SU-DHL-6 (cell line): Measurements from ENCODE around the gene GALNT6.

ENCODE experiments used
- EZH2phosphoT487 ChIP-seq: fragments of 200-600 bp; sonication (generic), shearing (Covaris generic); conservative IDR thresholded peaks from 2 replicates; pipeline ENCODE4 v1.6.1; 2018; ENCODE audit warnings: mild to moderate bottlenecking, antibody characterized with exemption, low read length, moderate library complexity, mixed read lengths
- TF ChIP-seq, protein P1 (sequence below): fragments of 200-600 bp; sonication (generic); IDR thresholded peaks from one replicate; pipeline ENCODE4 v1.5.1; 2017; ENCODE audit warnings: antibody characterized with exemption, mild to moderate bottlenecking, low read length, moderate library complexity; ENCODE audit not compliant: insufficient read depth, poor library complexity, severe bottlenecking

DNA sequence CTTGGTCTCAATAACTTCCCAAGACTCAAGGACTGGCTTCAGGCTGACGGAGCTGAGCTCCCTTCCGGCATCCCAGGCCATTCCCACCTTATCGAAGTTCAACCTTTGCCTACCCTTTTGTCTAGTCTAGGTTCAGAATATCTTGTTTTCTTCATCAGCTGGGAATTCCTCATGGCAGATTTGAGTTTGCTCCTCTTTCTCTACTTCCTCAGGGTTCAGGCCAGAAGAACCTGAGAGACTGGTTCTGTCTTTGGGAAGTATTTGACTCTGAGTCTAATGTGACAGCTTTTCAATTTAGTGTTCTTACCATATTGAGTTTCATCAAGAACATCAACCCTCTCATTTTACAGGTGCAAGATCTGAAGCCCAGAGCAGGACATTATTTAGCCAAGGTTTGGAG, 69.3 kb downstream of the GALNT6 start:
- TF ChIP-seq, protein P1, sequence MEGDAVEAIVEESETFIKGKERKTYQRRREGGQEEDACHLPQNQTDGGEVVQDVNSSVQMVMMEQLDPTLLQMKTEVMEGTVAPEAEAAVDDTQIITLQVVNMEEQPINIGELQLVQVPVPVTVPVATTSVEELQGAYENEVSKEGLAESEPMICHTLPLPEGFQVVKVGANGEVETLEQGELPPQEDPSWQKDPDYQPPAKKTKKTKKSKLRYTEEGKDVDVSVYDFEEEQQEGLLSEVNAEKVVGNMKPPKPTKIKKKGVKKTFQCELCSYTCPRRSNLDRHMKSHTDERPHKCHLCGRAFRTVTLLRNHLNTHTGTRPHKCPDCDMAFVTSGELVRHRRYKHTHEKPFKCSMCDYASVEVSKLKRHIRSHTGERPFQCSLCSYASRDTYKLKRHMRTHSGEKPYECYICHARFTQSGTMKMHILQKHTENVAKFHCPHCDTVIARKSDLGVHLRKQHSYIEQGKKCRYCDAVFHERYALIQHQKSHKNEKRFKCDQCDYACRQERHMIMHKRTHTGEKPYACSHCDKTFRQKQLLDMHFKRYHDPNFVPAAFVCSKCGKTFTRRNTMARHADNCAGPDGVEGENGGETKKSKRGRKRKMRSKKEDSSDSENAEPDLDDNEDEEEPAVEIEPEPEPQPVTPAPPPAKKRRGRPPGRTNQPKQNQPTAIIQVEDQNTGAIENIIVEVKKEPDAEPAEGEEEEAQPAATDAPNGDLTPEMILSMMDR: no peak
- TF ChIP-seq EZH2phosphoT487: no peak
